GM21526 (cell line): ENCODE data around the gene YWHAG.
"Not testable (repeated sequence)": the region's sequence is repeated elsewhere in the genome, so short reads cannot be mapped to it uniquely, and the experiment has no call there.

ENCODE experiments used
- ATAC-seq: cut with Tn5 transposase; IDR thresholded peaks from one replicate; pipeline ENCODE4 v1.9.1; 2021; ENCODE audit warnings: moderate library complexity; ENCODE audit not compliant: unreplicated experiment, low FRiP score

Gene YWHAG

DNA sequence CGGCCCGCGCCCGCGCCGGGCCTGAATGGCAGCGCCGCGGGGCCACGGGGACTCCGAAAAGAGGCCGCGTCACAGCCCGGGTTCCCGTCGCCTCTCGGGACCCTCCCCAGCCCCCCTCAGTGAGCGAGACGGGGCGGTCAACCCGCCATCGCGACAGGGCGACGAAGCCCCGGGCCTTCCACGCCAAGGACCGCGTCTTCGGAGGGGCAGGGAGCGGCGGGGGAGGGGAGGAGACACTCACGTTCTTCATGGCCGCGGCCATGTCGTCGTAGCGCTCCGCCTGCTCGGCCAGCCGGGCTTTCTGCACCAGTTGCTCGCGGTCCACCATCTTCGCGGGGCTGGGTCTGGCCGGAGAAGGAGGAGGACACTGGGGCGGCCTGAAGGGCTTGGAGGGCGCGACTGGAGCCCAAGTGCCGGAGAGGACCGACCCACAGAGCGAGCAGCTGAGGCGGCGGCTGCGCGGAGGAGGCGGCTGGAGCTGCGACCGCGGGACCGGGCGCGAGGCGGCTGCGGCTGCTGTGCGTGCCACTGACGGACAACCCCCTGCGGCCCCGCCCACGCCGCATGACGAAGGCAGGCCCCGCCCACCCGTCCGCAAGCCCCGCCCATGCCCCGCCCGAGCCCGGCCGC is at the start of gene YWHAG:
YWHAG (minus strand) TSS at position 511 of the 630 bp plus-strand sequence; CDS start at position 328, 183 bp downstream.
- peak; percentile 62 for ATAC-seq

DNA sequence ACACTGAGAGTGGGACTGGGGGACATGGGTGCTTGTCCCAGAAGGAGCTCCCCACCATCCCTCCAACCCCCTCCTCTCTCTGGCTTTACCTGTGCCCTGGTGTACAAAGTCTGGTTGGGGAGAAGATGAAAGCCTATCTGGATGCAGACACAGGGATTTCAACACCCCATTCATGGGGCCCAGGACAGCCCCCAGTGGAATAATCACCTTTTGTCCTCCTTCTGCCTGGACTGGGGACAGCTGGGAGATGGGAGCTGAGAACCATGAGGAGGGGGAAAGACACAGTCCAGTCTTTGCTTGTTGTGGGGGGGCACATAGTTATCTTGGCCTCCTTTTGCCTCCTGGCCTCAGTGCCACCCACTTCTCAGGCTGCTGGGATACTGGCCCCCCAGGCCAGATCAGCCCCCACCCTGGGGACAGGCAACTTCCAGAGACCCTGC is 49.4 kb upstream of the YWHAG start:
- no peak for ATAC-seq

DNA sequence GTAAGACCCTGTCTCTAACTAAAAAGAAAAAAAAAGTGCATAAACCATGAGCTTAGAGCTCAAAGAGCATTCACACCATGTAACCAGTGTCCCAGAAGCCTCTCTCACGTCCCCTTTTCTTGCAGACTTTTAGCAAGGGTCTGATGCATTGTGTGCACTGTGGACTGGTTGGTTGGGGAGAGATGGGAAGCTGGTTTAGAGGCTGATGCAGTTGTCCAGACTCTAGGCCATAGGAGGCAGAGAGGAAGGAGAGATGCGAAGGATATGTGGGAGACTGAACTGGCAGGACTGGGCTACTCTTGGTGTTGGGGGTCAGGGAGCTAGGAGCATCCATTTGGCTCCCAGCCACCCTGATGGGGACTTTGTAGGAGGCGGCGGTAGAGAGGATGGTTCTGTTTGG is 48.9 kb upstream of the YWHAG start:
- no peak for ATAC-seq

DNA sequence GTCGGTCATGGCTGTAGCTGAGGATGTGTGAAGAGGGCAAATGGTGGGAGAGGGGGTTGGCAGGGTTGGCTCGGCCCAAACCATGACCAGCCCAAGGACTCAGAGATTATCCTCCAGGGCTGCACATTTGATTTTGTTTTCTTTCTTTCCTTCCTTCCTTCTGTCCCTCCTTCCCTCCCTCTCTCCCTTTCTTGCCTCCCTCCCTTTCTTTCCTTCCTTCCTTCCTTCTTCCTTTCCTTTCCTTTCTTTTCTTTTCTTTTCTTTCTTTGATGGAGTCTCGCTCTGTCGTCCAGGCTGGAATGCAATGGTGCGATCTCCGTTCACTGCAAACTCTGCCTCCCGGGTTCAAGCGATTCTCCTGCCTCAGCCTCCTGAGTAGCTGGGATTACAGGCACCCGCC is 46.9 kb upstream of the YWHAG start:
- ATAC-seq = no peak

DNA sequence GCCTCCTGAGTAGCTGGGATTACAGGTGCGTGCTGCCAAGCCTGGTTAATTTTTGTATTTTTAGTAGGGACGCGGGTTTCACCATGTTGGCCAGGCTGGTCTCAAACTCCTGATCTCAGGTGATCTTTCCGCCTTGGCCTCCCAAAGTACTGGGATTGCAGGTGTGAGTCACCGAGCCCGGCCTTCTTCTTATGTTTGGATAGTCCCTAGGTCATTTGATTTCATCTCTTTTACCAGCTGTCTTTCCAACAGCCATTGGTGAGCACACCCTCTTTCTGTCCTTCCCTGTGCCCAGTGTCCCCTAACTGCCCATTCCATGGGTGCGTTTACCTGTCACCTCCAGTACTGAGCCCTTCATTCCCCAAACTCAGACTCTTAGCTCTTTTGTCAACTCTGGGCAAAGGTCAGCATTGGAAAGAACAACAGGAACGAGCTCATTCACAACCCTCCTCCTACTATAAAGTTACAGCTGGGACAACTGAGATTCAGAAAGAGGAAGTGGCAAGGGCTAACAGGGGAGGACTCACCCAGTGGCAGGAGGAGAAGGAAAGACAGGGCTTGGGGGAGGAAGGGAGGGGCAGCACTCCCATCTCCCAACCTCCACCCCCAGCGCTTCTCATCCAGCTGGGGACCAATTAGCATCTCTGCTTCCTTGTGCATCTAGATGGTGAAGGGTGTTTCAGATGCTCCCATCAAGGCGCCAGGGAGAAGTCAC is 45.1 kb upstream of the YWHAG start:
- ATAC-seq = no peak

DNA sequence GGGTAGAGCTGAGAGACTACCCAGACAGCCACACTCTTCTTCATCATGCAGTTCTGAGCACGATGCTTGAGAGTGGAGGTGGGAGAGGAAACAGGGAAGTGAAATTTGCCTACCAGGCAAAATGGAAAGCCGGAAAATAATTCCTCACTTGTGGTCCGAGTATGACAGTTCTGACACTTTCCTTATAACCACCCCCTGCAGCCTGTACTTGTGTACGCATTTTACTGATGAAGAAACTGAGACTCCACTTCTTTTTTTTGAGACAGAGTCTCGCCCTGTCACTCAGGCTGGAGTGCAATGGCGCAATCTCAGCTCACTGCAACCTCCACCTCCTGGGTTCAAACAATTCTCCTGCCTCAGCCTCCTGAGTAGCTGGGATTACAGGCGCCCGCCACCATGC is 44.3 kb upstream of the YWHAG start:
- ATAC-seq = not testable (repeated sequence)

DNA sequence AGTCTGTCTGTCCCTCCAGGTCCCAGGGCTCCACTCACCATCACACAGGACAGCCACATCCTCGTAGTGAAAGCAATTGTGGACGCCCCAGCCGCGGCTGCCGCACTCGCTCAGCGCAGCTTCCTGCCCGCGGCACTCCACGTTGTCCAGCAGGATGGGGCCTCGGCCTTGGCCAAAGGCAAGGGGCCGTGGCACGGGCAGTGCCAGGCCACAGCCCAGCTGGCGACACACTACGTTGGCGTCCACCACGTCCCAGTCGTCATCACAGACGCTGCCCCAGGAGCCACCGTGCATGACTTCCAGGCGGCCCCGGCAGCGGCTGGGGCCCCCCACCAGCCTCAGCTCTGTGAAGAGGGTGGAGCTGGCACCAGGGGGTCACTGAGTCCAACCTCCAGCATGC is 41.5 kb upstream of the YWHAG start:
- no peak for ATAC-seq

DNA sequence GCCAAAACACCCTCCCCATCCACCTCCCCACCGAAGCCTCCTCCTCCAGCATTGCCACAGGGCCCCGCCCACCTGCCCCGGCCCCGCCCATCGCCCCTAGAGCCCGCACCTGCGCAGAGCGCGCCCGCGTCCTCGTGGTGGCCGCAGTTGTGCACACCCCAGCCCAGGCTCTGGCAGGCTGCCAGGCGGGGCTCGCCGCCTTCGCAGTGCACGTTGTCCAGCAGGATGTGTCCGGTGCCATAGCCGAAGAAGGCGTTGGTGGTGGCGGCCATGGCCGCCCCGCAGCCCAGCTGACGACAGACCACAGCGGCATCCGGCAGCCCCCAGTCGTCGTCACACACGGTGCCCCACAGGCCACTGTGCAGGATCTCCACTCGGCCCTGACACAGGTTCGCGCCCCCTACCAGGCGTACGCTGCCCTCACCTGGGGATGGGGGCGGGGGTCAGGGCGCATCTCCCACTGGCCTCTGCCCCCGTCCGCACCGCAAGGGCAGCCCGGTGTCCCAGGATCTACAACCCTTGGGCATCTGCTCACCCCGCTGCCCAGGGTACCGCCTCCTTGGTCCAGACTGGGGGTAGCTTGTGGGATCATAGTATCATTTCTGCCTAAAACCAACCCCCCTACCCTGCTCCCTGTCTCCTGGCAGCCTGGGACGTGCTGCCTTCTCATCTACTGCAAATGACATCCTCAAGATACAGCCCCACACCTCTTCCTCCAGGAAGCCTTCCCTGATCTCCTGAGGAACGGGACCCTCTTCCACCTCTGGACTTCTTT is 38.8 kb upstream of the YWHAG start:
- no peak for ATAC-seq

DNA sequence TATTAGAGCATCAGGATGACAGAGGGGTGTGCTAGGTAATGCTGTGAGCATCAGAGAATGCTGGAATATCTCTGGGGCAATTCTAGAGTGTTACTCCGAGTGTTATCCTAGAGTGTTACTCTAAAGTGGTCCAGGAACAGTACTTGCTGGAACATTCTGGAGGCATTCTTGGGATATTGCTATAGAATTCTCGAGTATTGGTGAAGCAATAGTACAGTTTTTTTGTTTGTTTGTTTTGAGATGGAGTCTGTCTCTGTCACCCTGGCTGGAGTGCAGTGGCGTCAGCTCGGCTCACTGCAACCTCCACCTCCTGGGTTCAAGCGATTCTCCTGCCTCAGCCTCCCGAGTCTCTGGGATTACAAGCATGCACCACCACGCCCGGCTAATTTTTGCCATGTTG is 38.1 kb upstream of the YWHAG start:
- no peak for ATAC-seq

DNA sequence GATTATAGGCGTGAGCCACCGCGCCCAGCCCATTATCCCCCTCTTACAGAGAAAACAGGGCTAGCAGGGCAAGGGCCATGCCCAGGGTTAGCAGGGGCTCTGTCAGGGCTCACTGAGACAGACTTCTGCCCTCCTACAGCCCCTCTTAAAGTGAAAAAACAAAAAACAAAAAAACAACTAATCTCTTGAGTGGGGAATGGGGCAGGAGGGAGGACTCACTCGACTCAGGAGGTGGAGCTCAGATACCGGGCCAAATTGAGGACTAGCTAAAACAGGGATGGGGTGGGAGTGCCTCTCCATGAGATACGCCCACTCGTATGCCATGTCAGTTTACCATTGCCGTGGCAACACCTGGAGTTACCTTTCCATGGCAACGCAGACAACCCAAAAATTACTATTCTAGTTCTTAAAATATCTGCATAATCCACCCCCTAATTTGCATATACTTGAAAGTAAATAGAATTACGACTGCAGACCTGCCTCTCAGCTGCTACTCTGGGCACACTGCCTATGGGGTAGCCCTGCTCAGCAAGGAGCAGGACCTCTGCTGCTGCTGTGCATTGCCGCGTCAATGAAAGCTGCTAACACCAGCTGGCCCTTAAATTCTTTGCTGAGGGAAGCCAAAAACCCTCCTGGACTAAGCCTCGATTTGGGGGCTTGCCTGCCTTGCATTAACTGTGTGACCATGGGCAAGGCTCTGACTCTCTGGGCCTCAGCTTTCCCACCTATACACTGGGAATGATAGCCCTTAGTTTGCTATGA is 37.4 kb upstream of the YWHAG start:
- ATAC-seq = no peak

DNA sequence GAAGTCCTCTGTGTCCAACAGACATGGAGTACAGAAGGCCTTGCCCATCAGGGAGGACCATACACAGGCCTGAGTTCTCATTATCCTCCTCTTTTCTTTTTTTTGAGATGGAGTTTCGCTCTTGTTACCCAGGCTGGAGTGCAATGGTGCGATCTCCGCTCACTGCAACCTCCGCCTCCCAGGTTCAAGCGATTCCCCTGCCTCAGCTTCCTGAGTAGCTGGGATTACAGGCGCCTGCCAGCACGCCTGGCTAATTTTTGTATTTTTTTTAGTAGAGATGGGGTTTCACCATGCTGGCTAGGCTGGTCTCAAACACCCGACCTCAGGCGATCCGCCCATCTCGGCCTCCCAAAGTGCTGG is 36.8 kb upstream of the YWHAG start:
- not testable (repeated sequence) for ATAC-seq

DNA sequence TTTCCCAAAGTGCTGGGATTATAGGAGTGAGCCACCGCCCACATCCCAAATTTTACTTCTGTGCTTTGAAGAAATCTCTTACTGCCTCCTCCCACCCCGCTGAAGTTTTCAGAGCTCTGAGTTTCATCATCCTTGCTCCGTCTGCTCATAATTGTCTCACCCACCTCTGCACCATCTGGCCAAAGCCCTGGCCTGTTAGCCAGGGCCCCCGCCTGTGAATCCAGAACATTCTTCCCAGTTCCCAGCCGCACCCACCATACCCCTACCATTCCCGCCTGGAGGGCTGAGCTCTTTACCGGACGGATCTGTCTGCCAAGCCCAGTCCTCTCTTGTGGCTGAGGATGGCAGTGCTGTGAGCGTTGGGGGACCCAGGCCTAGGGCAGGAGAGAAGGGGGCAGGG is 36.2 kb upstream of the YWHAG start:
- ATAC-seq = no peak

DNA sequence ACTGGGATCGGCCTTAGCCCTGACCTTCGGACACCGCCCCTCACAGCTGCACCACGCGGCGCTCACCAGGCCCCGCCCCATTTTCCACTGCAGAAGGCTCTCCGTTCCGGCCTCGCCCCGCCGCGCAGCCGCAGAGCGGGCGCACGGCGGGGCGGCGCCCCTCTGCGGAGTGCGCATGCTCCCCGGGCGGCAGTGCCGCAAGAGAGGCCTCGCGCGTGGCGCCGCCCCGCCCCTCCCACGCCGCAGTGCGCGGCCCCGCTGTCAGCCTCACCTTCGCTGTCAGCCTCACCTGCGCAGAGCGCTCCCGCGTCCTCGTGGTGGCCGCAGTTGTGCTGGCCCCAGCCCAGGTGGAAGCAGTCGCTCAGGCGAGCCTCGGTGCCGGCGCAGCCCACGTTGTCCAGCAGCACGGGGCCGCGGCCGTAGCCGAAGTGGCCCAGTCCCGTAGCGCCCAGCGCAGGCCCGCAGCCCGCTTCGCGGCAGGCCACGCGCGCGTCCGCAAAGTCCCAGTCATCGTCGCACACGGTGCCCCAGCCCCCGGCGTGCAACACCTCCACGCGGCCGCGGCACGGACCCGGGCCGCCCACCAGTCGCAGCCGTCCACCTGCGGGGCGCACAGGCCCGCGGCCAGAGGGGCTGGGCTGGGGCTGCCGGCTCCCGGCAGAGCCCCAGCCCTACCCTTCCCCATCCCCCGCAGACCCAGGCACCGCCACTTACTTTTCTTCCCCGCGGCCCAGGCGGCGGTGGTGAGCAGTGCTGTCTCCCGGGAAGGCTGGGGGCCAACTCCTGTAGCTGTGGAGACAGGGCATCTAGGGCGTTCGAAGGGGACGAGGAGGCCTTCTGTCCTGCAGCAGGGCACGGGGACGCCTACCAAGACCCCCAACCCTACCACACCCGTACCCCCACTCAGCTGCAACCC is 34.6 kb upstream of the YWHAG start:
- peak; percentile 87 for ATAC-seq

DNA sequence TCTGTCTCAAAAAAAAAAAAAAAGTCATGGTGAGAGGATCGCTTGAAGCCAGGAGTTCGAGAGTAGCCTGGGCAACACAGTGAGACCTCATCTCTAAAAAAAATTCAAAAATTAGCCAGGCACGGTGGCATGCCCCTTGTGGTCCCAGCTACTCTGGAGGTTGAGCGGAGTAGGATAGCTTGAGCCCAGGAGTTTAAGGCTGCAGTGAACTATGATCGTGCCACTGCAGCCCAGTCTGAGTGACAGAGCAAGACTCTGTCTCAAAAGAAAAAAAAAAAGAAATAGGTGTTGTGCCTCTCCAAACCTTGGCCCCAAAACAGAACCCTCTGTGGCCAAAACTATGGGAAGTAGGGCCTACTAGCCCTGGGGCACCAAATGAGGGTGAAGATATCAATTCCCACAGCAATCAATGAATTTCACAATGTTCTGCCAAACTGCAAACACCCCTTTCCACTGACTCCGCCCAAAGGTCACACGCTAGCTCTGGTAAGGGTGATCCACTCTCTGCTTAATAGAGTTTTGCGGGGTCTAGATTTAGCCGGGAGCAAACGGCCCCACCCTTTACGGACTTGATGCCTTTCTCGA is 33.8 kb upstream of the YWHAG start:
- no peak for ATAC-seq

DNA sequence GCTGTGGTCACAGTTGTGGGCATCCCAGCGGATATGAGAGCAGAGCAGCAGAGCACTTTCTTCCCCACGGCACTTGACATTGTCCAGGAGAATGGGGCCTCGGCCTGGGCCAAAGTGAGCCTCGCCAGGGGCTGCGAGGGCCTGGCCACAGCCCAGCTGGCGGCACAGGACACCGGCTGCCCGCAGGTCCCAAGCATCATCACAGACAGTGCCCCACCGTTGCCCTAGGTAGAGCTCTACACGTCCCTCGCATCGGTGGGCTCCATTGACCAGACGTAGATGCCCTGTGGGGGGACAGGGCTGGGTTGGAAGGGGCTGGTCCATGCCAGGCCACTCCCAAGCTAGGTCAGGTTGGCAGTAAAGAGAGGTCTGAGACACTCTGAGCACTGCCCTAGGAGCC is 31.3 kb upstream of the YWHAG start:
- no peak for ATAC-seq

DNA sequence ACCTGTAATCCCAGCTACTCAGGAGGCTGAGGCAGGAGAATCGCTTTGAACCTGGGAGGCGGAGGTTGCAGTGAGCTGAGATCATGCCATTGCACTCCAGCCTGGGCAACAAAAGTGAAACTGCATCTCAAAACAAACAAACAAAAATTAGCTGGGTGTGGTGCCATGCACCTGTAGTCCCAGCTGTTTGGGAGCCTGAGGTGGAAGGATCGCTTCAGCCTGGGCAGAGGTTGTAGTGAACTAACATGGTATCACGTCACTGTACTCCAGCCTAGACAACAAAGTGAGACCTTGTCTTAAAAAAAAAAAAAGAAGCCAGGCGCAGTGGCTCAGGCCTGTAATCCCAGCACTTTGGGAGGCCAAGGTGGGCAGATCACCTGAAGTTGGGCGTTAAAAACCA is 29.0 kb upstream of the YWHAG start:
- not testable (repeated sequence) for ATAC-seq

DNA sequence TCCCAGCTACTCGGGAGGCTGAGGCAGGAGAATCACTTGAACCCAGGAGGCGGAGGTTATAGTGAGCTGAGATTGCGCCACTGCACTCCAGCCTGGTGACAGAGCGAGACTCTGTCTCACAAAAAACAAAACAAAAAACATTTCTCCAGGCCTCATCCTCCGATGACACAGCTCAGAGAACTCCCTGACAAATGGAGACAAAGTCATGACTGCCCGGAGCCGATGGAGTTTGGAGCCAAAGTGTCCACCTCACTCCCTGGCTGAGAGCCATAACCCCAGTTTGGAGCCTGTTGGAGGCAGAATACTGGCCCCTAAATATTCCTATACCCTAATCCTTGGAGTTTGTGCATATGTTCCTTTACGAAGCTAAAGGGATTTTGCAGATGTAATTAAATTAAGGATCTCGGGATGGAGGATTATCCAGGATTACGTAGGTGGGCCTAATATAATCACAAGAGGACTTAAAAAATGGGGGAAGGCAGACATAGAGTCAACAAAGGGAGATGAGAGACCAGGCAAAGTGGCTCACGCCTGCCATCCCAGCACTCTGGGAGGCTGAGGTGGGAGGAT is 28.0 kb upstream of the YWHAG start:
- ATAC-seq = no peak

DNA sequence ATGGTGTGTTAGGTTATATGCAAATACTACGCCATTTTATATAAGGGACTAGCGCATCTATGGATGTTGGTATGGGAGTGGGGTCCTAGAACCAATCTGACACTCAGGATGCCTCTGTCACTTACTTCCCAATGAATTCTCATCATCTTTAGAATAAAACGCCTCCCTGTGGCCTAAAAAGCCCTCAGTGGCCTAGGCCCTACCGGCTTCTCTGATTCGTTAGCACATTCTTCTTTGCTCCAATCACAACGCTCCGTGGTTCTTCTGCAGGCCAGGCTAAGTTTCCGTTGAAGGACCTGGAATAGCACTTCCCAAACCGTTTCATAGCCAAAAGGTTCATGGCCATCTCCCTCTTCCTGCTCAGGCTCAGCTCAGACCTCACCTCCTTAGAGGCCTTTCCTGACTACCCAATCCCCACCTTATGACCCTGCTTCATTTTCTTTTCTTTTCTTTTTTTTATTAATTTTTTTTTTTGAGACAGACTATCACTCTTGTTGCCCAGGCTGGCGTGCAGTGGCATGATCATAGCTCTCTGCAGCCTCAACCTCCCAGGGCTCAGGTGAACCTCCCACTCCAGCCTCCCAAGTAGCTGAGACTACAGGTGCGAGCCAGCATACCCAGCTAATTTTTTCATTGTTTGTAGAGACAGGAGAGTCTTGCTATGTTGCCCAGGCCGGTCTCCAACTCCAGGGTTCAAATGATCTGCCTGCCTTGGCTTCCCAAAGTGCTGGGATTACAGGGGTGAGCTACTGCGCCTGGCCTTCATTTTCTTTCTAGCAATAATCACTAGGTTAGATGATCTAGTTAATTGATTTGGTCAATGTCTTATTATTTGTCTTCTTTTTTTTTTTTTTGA is 24.5 kb upstream of the YWHAG start:
- ATAC-seq = no peak
